GM21515 (cell line): Measurements from ENCODE around the gene GALNT12.

Experiments used
- ATAC-seq: cut with Tn5 transposase; IDR thresholded peaks from one replicate; pipeline ENCODE4 v1.9.1; 2021; ENCODE audit not compliant: unreplicated experiment

The GALNT12 gene

DNA sequence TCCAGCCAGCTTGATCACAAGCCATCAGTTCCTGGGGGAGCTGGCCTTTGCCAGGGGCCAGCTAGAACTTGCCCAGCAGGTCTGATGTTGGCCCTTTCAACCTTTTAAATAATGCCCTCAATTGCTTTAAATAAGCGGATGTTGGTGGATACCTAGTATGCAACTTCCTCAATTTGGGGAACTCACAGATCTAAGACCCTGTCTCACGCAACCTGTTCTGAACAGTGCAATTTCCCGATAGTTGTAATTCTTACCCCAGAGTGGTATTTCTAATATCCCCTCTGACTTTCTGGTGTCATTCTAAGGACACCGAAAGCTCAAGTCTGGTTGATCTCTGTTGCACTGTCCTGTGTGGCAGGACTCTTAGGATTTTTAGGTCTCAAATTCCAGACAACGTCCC, 23.1 kb downstream of the GALNT12 start:
- no peak for ATAC-seq

DNA sequence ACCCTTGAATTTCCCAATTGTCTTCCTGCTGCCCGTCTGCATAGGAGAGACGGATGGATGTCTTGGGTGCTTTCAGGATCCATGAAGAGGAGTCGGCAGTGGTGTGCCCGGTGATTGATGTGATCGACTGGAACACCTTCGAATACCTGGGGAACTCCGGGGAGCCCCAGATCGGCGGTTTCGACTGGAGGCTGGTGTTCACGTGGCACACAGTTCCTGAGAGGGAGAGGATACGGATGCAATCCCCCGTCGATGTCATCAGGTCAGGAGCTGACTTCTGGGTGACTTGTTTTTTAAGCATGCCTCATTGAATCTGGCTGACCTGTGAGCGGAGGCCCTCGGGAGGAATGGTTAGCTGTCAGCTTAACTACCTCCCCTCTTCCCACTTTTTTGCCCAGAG, 24.2 kb downstream of the GALNT12 start:
- no peak for ATAC-seq

DNA sequence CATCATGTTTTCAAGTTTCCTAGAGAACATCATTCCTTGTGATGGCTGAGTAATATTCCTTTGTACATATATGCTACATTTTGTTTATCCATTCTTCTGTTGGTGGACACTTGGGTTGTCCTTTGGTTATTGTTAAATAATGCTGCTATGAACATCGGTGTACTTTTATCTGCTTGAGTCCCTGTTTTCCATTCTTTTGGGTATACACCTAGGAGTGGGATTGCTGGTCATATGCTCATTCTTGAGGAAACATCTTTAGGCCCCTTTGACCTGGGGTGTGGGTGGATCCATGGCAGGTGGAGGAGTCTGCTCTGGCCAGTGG, 25.3 kb downstream of the GALNT12 start:
- ATAC-seq = no peak

DNA sequence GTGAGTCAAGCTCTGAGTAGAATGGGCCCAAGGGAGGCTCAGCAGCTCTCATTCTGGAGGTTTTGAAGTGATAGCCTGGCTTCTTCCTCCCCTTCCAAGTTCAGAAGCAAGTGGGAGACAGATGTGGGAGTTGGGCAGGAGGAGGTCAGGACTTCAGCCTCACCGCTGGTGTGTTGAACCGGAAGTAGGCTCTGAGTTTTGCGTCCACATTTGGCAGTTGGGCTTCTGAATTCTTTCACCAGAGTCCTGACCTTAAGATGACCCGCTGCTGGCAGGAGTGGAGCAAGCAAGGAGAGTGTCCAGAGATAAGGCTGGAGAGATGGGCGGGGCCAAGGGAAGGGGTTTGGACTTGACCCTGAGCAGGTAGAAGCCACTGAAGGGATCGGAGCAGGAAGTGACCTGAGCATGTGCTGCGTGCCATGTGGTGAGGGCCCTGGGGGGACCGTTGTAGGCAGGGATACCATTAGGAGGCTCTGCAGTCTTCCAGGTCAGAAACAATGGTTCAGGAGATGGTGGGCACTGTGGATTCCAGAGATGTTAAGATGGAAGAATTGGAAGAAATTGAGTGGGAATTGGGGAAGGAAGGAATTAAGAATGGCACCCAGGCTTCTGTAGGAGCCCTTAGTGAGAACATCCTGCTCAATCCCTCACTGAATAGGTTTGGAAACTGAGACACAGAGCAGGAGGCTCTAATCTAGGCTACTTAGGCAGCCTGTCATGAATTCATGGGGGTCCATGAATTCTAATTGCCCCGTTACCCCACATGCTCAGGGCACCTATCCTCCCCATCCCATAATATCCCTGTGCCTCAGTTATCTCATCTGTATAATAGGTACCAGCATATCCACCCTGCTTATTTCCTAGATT, 25.9 kb downstream of the GALNT12 start:
- ATAC-seq = no peak

DNA sequence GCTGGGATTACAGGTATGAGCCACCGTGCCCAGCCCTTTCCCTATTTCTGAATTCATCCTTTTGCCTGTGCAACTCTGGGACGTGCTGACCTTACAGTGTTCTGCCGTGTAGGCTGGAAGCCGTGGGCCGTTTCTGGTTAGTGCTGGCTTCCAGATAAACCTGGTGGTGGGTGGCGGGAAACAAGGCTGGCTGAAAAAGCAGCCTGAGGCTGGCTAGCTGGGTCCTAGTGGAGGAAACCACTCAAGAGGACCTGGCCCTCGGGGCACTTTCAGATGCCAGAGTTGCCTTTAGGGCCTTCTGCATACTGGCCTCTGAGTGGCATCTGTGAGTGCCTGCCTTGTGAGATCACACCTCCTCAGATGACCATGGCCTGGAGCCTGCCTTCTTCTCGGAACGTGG, 26.9 kb downstream of the GALNT12 start:
- ATAC-seq = no peak

DNA sequence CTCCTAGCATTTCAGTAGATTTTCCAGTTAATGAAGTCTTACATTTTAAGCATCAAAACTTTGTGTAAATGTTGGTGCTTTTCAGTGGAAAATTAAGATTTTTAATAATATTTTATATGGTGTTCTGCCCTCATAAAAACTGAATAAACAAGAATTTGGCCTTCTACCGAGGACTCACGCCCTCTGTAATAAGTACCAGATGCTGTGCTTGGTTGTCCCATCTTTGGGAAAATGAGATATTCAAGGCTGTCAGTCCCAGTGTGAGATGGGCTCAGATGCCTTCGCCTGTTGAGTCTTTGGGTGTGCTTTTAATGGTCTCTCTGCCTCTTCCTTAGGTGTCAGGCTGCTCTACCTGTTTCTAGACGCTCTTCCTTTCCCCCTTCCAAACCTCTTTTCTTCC, 28.7 kb downstream of the GALNT12 start:
- no peak for ATAC-seq

DNA sequence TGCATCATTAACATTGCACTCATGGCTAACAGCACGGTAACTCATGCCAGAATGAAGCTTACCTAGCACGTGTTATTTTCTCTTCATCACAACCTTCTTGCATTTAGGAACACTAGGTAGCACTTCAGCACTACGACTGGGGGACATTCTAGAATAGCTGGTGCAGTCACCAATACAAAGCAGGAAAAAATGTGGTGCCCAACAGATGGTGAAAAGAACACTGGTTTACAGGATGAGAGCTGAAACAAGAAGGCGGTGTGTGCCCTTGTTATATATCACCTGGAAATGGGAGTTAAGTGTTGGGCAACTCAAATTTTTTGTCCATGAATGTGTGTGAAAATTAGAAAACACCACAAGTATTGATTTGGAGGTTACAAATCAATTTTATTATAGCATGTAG, 30.0 kb downstream of the GALNT12 start:
- ATAC-seq = no peak

DNA sequence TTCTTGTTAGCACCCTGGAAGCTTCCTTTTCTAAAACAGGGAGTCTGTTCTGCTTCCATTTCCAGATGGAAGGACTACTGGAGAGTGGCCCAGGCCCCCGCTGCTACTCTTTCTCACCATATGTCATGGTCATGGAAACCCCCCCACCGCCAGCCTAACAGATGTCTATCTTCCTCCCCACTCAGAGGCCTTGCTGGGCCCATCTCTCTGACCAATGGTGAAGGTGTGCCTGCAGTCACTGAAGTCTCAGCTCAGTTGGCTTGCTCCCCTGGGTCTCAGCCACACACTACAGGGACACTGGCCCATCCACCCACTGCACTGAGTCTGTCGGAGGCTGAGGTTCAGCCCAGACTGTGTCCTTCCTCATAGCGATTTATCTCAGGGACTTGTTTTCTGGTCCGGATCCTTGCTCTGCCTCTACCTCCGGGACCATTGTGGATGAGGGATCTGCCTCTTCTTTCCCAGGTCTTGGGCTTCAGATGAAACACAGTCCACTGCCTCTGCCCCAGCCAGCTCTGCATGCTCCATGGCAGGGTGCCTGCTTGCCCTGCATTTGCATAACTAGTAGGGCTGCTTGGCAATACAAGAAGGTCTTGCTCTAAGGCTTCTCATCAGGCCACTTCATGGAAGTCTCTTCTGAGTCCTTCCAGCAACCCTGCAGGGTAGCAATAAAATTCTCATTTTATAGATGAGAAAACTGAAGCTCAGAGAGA, 30.8 kb downstream of the GALNT12 start:
- no peak for ATAC-seq

DNA sequence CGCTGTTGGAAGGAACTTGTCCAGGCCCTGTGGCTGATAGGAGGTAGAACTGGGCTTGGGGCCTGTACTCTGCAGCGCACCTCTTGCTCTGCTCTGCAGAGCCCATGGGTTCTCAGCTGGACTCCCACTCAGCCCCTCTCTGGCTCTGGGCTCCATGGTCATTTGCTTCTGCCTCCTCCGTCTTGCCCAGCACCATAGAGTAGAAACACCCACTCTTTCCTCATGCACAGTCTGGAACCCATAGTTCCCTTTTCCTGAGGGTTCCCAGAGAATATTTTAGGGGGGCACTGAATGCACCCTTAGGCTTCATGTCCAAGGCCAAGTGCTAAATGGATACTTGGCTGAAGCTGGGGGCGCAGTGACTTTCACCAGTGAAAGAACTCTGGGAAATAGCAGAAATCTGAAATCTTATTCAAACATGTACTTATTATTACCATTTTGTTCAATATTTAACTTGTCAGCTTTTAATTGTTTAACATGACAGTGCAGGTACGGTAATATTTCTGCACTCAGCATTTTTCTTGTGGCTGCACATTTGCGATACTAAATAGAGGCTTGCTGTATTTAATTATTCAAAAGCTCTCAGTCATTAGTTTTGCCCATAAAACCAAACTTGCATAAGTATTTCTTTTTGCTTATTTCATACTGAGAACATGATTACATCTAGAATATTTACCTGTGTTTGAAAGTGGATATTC, 31.5 kb downstream of the GALNT12 start:
- ATAC-seq = no peak

DNA sequence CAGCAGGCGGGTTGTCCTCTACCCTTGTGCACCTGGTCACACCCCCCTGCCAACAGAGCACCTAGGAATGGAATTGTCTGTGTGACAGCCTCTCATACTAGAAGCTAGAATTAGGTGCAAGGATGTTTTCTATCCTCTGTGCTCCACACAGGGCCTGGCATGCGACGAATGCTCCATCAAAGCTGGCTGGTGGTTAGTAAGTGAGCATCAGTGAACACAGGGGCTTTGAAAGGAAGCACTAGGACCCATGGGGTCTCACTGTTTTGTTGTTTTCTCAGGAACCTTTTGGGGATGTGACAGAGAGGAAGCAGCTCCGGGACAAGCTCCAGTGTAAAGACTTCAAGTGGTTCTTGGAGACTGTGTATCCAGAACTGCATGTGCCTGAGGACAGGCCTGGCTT, 32.3 kb downstream of the GALNT12 start:
- ATAC-seq = no peak

DNA sequence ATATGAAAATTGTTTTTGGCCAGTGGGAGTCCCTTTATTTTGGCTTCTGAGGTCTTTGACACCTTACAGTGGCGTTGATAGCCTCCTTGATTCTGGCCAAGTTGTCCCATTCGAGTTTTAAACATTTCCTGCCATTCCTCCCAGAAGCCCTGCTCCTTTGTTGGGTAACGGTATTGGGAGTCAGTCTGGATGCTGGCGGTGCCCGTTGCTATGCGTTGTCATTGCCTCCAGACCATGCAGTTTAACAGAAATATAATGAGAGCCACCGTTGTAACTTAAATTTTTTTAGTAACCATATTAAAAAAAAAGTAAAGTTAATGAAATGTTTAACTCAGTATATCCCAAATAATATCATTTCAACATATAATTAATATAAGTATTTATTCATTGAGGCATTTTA, 35.0 kb downstream of the GALNT12 start:
- no peak for ATAC-seq

DNA sequence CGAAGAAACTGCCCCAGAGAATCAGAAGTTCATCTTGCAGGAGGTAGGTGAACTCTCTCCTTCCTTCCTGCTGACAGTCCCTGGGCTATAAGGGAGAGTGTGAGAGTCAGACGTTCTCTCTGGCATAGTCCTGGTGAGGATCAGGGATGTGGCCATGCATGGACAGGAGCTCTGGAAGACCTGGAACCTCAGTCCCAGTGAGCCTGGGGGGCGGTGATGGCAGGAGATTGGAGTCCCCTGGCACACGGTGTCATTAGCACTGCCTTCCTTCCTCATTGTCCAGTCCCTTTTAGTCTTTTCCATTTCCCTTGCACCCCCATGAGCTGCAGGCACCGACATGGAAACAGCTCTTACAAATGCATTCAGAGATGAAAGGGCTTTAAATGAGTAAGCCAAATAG, 38.6 kb downstream of the GALNT12 start:
- no peak for ATAC-seq

DNA sequence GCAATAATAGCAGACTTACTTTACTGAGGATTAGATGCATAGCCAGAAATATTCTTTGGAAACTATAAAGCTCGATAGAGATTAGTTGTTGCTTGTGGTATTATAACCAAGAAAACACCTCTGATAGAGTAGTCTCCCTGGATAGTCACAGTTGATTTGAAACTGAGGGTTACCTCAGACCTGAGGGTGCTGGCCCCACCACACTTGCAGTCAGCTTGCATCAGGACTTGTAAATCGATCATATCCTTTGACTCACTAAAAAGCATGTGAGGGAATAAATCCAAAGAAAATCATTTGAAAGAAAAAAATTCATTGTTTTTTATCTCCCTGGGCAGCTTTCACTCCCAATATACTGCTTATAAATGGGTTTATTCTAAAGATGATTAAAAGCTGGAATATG, 39.4 kb downstream of the GALNT12 start:
- ATAC-seq = no peak

DNA sequence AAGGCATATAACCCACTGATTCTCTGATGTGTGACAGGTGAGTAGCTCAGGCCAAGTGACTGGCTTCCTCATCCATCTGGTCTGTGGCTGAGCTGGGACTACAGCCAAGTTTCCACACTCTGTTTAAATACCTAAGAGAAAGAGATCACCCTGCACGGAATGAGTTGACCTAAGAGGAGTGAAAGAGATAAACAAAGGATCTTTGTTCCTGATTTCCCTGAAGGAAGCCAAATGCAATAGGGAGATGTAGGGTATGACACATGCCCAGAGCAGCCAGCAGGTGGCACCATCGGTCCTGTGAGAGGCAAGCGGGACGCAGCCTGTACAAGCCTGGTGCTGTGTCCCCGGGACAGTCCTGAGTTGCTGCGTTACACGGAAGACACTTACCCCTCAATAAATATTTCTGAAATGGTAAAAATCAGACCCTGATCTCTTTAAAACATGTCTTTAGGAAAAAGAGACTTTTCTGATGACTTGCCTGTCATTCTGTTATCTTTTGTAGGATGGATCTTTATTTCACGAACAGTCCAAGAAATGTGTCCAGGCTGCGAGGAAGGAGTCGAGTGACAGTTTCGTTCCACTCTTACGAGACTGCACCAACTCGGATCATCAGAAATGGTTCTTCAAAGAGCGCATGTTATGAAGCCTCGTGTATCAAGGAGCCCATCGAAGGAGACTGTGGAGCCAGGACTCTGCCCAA, 41.1 kb downstream of the GALNT12 start:
- ATAC-seq = peak; percentile 88

DNA sequence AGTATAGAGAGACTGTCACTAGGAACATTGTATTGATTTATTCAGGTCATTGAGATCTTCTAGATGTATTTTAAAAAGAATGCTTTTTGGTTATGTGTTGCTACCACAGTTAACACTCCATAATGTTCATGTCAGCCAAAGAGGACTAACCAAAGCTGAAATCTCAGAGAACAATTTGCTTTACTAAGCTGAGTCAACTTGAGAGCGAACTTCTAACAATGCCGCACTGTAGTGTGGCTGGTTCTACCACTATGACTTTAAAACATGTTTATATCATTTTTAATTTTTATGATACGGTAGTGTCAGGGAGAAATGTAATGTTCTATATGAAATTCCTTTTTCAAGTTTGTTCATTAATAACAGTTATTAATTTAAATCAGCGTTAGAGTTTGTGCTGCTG, 42.1 kb downstream of the GALNT12 start:
- ATAC-seq = no peak

DNA sequence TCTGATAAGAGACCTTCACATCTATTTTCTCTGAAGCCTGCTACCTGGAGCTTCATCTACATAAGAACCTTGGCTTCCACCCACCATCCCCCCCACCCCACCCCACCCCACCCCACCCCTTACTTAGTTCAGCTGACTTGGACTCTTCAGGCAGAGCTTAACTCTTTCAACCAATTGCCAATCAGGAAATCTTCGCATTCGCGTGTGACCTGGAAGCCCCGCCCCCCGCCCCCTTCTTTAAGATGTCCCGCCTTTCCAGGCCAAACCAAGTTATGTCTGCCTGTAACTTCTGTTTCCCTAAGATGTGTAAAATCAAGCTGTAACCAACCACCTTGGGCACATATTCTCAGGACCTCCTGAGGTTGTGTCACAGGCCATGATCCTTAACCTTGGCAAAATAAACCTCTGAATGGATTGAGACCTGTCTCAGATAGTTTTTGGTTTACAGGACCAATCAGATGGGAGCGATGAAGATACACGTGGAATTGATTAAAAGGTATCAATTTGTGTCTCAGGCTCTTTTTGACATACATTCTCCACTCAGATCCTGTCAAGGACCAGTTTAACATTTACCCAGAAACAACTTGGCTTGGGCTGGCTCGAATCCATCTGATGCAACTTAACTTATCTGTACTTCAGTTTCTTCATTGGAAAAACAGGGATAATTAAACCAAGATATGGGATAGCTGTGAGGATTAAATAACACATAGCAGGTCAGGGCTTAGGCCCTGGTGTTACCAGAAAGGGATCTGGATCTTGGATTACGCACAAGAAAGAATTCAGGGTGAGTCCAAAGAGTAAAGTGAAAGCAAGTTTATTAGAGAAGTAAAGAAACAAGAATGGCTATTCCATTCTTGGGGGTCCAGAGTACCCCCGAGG, 43.6 kb downstream of the GALNT12 start:
- no peak for ATAC-seq

DNA sequence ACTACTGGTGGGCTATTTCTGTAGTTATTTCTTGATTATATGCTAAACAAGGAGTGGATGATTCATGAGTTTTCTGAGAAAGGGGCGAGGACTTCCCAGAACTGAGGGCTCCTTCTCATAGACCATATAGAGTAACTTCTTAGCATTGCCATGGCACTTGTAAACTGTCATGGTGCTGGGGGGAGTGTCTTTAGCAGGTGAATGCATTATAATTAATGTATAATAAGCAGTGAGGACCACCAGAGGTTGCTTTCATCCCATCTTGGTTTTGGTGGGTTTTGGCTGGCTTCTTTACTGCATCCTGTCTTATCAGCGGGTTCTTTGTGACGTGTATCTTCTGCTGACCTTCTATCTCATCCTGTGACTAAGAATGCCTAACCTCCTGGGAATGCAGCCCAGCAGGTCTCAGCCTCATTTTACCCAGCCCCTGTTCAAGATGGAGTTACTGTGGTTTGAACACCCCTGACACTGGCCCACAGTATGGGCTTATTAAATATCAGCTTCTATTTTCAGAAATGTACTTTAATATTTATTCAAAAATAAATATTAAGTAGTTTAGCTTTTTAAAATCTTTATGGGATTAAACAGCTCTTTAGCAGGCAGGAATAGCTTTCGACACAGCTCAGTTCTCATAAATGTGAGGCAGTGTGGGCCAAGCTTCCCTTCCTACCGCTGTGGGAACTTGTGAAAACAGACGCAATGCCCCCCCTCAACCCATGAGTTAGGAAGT, 44.4 kb downstream of the GALNT12 start:
- ATAC-seq = no peak

DNA sequence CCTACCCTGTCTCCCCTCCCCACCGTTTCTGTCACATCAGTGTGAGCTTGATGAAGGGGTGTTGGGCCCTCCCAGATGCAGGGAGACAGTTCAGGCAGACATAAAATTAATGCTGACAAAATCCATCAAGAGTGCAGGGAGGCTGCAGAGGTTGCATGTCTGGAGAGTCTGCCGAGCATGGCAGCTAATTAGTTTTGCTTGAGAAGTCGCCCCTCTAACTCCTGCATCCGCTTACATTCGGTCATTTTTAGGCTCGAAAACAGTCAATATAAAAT, 44.9 kb downstream of the GALNT12 start:
- no peak for ATAC-seq

DNA sequence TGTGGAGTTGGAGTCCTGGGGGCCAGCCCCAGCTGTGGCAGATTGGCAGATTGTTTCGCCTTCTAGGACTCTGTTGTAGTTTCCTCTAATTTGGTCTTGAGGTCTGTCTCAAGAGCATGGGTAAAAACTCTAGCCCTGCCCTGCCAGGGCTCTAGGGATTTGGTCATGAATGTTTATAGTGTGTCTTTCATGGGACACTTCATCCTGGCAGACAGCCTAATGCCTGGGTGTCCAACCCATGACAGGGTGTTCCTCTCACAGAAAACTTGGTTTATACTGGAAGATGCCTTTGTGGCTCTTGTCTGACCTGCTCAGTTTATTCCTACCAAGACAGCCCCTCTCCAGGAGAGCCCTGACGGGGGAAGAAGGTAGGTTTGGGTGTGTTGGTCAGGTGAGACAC, 45.5 kb downstream of the GALNT12 start:
- ATAC-seq = no peak

DNA sequence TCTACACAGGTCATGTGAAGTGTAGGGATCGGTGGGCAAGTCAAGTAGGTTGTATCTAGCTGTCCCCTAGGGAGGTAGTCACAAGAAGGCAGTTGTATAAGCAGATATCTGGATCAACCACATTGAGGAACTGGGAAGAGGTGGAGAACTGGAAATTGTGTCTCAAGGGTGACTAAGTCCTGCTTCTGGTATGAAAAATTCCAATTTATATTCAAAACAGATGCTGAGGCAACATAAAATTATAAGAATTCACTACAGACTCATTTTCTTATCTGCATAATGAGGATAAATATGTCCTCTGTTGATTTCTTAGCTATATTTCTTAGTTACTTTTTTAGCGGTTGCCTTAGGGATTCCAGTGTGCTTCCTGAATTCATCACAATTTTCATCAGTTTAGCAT, 46.8 kb downstream of the GALNT12 start:
- no peak for ATAC-seq
